Stimulated activated naive CD4-positive, alpha-beta T cell treated with Interleukin-2 at 50 U/mL for 16 hours (primary cell): ENCODE results near the gene JAKMIP1.

ENCODE experiments used
- DNase-seq: peaks from one replicate; lab custom pipeline; 2025; lab: John Stamatoyannopoulos, UW

Gene JAKMIP1

GRCh38 chr4:6119507-6120020 is 80.8 kb downstream of the JAKMIP1 start:
- DNase-seq: no peak

DNA sequence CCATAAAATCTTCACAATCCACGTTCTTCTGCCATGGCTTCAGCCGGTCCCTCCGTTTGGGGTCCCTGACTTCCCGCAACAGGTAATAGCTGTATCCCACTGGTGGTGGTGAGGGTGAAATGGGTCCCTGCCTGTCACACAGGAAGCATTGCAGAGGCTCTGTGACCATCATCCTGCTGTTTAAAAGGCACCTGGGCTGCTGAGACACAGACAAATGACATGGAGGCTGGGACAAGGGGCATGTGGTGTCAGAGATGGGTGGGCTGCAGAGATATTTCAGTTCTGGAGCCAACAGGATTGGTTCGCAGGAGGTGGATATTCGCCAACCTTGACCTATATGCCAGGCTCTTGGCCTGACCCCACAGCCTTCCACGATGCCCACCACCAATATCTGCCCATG is 82.1 kb downstream of the JAKMIP1 start:
- DNase-seq: no peak

DNA sequence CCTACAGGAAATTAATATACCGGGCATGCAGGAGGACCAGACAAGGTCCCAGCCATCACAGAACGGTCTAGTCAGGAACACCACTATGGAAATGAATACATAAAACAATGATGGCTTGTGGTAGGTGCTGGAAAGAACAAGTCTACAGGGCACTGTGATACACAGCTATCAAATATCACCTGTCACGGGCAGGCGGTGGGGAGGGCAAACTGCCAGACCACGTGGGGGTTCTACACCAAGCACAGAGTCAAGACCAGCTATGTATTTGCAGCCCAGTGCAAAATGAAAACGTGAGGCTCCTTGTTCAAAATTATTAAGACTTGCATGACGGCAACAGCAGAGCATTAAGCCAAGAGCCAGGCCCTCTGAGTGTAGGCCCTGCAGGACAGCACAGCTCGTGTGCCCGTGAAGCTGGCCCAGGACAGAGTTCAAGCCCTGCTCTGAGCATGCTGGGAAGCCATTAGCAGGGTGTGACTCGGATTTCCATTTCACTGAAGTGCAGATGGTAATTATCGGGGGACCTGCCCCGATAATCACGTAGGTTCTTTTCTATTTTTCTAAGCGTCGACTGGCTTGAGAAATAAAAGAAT is 83.6 kb downstream of the JAKMIP1 start:
- no peak for DNase-seq

DNA sequence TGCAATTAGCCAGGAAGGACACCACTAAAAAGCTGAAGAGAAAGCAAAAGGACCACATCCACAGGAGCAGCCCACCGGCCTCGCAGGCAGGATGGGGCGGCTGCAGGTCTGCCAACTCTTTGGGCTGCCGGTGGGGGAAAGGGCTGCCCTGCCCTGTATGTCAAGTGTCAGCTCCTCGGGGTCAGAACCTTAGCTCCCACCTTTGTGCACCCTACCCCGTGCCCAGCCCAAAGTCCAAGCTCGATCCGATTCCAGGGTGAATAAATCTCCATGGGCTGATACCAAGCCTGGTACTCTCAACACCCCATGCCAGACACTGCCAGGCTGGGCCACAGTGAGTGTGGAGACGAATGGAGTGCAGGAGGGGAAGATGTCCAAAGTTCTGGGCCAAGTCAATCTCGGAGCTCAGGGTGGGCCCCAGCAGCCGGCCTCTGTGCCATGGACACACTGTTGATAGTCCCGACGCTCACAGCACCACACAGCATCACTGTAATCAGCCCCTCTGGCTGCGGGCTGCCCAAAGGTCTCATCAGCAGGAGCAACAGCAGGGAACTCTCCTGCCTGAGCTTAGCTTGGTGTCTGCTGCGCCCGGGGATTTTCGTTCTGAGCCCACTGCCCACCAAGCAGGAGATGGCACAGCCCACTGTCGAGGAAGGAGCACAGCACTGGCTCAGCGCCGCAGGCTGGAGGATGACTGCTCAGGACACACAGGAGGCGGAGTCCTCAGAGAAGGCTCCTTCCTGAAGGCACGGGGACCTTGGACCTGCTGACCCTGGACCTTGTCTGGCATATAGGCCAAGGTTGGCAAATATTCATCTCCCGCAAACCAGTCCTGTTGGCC is 84.4 kb downstream of the JAKMIP1 start:
- no peak for DNase-seq

GRCh38 chr4:6115342-6115741 is 85.0 kb downstream of the JAKMIP1 start:
- DNase-seq: no peak

DNA sequence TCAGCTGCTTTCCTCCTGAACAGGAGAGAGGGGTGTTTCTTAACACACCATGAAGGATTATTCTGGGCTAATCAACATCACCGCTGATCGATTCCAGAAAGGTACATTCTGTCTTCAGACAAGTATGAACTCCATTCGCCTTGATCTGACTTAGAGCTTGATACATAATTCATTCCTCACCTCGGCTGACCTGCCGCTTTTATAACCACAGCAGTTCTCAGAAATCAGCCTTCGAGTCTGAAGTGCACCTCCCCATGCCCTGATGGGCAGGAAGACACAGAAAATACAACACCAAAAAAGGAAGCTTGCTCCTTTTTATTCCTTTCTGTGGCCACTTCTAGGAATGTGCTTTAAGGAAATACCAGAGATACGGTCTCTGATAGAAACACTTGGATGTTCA is 85.7 kb downstream of the JAKMIP1 start:
- DNase-seq: no peak

DNA sequence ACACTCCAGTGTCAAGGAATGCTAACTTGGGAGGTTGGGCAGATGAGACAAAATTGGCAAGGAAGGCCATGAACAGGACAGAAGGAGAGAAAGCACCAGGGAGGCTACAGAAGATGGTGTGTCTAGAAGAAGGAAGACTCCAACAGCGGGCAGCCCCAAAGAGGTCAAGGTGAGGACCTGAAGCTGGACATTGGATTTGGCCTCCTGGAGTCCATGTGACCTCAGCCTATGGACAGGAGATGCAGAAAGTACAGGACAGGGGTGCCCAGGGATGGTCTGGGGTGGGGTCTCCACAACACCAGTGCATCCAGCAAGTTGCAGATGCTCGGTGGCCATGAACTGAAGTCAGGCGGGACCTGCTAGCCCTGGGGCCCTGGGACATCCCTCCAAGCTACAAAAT is 86.2 kb downstream of the JAKMIP1 start:
- DNase-seq: no peak

GRCh38 chr4:6113641-6114040 is 86.7 kb downstream of the JAKMIP1 start:
- DNase-seq: no peak

- no peak for DNase-seq
Observed at GRCh38 chr4:6112606-6113290, 87.6 kb downstream of the JAKMIP1 start.

DNA sequence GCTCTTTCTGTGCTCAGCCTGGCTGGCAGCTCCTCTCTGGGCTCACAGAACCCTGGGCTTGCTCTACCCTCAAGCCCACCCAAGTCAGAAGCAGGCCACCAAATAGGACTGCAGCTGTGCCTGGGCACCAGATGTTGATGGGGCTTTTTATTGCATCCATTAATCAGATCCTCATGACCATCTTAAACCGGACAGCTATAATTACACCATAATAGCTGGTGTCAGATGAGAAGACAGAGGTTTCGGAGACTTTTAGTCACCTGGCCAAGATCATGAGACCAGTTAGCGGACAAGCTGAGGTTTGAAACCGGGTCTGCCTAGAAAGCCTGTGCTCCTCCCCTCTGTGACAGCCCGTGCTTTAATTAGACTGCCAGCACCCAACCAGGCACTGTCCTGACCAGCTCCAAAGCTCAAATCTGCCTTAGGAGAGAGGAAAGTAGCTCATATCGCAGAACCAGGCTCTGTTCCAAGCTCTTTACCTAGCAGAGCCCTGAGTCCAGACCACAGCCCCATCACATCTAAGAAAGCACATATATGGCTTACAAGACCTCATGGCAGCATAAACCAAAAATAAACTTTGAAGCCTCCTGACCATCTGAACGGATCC is 88.9 kb downstream of the JAKMIP1 start:
- DNase-seq: no peak

- DNase-seq: no peak
Observed at GRCh38 chr4:6110681-6111353, 89.5 kb downstream of the JAKMIP1 start.

GRCh38 chr4:6109842-6110560 is 90.3 kb downstream of the JAKMIP1 start:
- no peak for DNase-seq

DNA sequence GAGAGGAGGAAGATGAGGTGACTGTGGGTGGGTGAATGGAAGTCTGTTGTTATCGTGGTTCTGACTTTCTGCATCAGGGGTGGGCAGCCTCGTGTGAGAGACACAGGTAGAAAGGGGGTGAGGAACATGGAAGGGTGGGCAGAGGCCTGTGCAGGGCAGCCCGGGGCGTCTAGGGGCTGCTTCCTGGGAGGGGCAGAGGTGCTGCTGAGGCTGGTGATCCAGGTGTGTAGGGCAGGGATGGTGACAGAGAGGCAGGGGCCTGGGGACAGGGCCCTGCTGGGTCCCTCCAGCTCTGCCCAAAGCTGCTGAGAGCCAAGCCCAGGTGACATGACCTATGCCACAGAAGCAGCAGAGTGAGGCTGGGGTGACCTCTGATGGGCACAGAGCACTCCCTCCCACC is 92.5 kb downstream of the JAKMIP1 start:
- DNase-seq: no peak

DNA sequence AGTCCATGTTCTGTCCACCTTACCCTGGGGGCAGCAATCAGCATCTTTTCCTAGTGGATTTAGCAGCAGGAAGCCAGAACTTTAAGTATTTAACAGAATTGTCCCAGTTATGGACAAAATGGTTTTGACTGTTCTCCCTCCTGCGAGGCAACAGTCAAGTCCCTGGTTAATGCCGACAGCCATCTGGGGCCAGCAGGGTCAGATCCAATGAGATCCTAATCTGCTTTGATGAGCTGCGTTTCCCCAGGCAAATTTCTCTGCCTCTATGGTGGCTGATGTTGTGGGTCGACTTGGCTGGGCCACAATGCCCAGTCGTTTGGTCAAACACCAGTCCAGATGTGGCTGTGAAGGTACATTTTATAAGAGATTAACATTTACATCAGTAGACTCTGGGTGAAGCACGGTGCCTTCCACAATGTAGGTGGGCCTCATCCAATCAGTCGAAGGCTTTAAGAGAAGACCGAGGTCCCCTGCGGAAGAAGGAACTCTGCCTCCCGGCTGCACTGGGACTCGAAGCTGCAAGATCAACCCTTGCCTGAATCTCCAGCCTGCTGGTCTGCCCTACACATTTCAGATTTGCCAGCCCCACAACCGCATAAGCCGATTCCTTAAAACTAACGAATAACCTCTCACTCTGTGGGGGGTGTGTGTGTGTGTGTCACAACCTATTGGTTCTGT is 93.1 kb downstream of the JAKMIP1 start:
- DNase-seq: no peak

DNA sequence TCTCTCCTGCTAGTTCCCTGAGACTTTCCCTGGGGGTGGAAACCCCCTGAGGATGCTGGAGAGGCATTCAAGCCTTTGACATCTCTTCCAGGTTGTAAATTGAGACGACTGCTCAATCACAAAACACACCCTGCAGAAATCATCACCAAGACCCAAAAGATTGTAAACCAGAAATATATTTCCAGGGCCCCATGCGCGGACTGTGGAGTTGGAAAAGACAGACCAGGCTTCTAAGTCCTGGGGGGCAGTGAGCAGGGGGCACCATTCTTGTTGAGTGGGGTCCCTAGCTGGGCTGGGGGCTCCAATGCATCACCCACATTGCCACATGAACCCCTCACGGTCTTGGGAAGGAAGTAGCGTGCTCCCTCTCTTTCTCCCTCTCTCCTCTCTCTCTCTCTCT is 94.2 kb downstream of the JAKMIP1 start:
- DNase-seq: no peak

GRCh38 chr4:6105311-6105911 is 94.9 kb downstream of the JAKMIP1 start:
- no peak for DNase-seq

- no peak for DNase-seq
Observed at GRCh38 chr4:6104541-6105130, 95.7 kb downstream of the JAKMIP1 start.

DNA sequence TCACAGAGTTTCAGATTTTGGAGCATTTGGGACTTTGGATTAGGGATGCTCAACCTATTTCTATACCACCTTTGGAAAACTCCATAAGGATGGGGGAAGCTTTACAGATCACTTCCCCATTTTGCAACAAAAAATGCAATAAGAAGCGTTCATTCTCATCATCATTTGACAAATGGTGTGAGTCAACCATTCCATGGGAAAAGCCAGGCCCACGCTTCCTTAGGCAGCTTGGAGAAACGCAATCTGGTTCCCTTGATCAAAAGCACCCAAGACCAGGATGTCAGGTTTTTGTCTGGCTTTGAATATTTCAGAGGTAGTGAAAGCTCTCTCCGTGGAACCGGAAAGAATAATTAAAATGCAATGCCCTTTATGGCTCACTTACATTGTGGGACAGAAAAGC is 102.8 kb downstream of the JAKMIP1 start:
- DNase-seq: no peak

GRCh38 chr4:6095897-6096296 is 104.5 kb downstream of the JAKMIP1 start:
- DNase-seq: no peak
